HL-60 (cell line): ENCODE results near the gene OSM.

ENCODE experiments used
- GABPA ChIP-seq: IDR thresholded peaks from 2 replicates; pipeline ENCODE4 v1.6.1; 2012; ENCODE audit warnings: low read depth
- POLR2AphosphoS5 ChIP-seq: IDR thresholded peaks from 2 replicates; pipeline ENCODE4 v1.6.1; 2012; ENCODE audit warnings: low read depth
- TF ChIP-seq, protein P1 (sequence below): IDR thresholded peaks from one replicate; pipeline ENCODE4 v1.5.1; 2011; ENCODE audit warnings: low read length, control low read depth, inconsistent platforms; ENCODE audit not compliant: insufficient read depth

- no peak for TF ChIP-seq POLR2AphosphoS5
- TF ChIP-seq, protein P1, sequence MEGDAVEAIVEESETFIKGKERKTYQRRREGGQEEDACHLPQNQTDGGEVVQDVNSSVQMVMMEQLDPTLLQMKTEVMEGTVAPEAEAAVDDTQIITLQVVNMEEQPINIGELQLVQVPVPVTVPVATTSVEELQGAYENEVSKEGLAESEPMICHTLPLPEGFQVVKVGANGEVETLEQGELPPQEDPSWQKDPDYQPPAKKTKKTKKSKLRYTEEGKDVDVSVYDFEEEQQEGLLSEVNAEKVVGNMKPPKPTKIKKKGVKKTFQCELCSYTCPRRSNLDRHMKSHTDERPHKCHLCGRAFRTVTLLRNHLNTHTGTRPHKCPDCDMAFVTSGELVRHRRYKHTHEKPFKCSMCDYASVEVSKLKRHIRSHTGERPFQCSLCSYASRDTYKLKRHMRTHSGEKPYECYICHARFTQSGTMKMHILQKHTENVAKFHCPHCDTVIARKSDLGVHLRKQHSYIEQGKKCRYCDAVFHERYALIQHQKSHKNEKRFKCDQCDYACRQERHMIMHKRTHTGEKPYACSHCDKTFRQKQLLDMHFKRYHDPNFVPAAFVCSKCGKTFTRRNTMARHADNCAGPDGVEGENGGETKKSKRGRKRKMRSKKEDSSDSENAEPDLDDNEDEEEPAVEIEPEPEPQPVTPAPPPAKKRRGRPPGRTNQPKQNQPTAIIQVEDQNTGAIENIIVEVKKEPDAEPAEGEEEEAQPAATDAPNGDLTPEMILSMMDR = no peak
- TF ChIP-seq GABPA = no peak
Observed at GRCh38 chr22:30279932-30280331, 13.3 kb upstream of the OSM start.
